Measurements from ENCODE around the gene TRAF3IP3. TPM values are rescaled to one million over a fixed set of nuclear protein-coding genes. Genes with fewer than 3 reads are reported as not detected.

The TRAF3IP3 gene
- total RNA-seq, 1 experiment from 2014 or later = not detected

DNA sequence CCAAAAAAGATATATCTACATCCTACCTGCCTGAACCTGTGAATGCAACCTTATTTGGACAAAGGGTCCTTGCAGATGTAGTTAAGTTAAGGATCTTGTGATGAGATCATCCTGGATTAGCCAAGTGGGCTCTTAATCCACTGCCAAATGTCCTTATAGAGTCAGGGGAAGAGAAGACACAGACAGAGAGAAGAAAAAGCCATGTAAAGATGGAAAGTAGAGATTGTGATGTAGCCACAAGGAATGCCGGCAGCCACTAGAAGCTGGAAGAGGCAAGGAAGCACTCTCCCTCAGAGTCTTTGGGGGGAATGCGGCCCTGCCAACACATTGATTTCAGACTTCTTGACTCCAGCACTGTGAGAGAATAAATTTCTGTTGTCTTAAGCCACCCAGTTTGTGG, 35.0 kb upstream of the TRAF3IP3 start:
- Histone ChIP-seq H3K14ac (ENCODE audit: insufficient read depth, low read length) (no peak overlapping the region), H4K91ac (ENCODE audit: insufficient read length, low read depth, low read length) (no peak overlapping the region), H3K9me3 (ENCODE audit: control insufficient read depth, low read depth, low read length) (no peaks in the 10 kb centered on the region), H3K4me2 (ENCODE audit: insufficient read depth, insufficient read length, low read length) (no peak overlapping the region), H2BK20ac (ENCODE audit: low read depth, low read length, poor library complexity, severe bottlenecking) (no peak overlapping the region), H3K56ac (ENCODE audit: insufficient read length, low read depth, low read length) (no peak overlapping the region), H2AFZ (ENCODE audit: low read length) (no peak overlapping the region), H3K27me3 (ENCODE audit: insufficient read depth, low read length) (no peaks in the 10 kb centered on the region), H3K23ac (ENCODE audit: insufficient read length, low read depth, low read length) (no peak overlapping the region), H2BK120ac (ENCODE audit: low read depth, low read length, poor library complexity, severe bottlenecking) (no peak overlapping the region), H3K23me2 (ENCODE audit: insufficient read length, low read depth, low read length, poor library complexity, severe bottlenecking) (no peaks in the 10 kb centered on the region), H3K4me1 (ENCODE audit: insufficient read depth, low read length) (no peaks in the 10 kb centered on the region), H2BK12ac (ENCODE audit: insufficient read length, low read depth, low read length) (no peak overlapping the region), H3K9ac (ENCODE audit: extremely low read depth, insufficient read length, low read length) (no peak overlapping the region), H4K5ac (ENCODE audit: insufficient read length, low read depth, low read length) (no peak overlapping the region), H2BK15ac (ENCODE audit: low read depth, low read length) (no peak overlapping the region), H3K79me1 (ENCODE audit: insufficient read depth, low read depth, low read length, poor library complexity, severe bottlenecking) (no peaks in the 10 kb centered on the region), H3T11ph (ENCODE audit: low read length) (no peak overlapping the region), H4K8ac (replicated peaks; ENCODE audit: insufficient read length, low read depth, low read length) (no peak overlapping the region), H2BK5ac (ENCODE audit: insufficient read length, low read length) (no peak overlapping the region), H3K4ac (ENCODE audit: low read depth, low read length) (no peak overlapping the region), H3K18ac (ENCODE audit: insufficient read length, low read depth, low read length) (no peak overlapping the region), H4K20me1 (ENCODE audit: control insufficient read depth, insufficient read depth, insufficient read length) (no peaks in the 10 kb centered on the region), H2AK5ac (ENCODE audit: insufficient read length, low read length) (no peak overlapping the region), H3K27ac (ENCODE audit: insufficient read length, low read depth, low read length) (no peak overlapping the region), H3K79me2 (ENCODE audit: insufficient read depth, low read length) (no peaks in the 10 kb centered on the region)
- Mint-ChIP-seq H3K4me1 (no peaks in the 10 kb centered on the region), H3K9me3 (no peaks in the 10 kb centered on the region), H3K4me3 (no peak overlapping the region), H3K36me3 (ENCODE audit: insufficient read depth in 1 of 3, low read depth in 3 of 3) (no peaks in the 10 kb centered on the region), H3K27me3 (ENCODE audit: low read depth) (peaks cover 7% of the 10 kb centered on the region), H3K27ac (no peak overlapping the region)
- WGBS (ENCODE audit: extremely low coverage, insufficient read length, low lambda C conversion rate) = no CpG with 5 or more reads among the region's 2 CpGs
- DNase-seq = no peak
- TF ChIP-seq, protein P1, sequence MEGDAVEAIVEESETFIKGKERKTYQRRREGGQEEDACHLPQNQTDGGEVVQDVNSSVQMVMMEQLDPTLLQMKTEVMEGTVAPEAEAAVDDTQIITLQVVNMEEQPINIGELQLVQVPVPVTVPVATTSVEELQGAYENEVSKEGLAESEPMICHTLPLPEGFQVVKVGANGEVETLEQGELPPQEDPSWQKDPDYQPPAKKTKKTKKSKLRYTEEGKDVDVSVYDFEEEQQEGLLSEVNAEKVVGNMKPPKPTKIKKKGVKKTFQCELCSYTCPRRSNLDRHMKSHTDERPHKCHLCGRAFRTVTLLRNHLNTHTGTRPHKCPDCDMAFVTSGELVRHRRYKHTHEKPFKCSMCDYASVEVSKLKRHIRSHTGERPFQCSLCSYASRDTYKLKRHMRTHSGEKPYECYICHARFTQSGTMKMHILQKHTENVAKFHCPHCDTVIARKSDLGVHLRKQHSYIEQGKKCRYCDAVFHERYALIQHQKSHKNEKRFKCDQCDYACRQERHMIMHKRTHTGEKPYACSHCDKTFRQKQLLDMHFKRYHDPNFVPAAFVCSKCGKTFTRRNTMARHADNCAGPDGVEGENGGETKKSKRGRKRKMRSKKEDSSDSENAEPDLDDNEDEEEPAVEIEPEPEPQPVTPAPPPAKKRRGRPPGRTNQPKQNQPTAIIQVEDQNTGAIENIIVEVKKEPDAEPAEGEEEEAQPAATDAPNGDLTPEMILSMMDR (conservative IDR thresholded peaks at IDR 0.05) = no peak
